Neuron (in vitro differentiated cells): Measurements from ENCODE around the gene SLX9.

Experiments
- H2AFZ ChIP-seq: one replicate; pipeline ENCODE4 v1.6.1; 2013; ENCODE audit warnings: low read depth, mild to moderate bottlenecking, inconsistent platforms, low read length, moderate library complexity
- H3K27me3 ChIP-seq: one replicate; pipeline ENCODE4 v1.6.1; 2013; ENCODE audit warnings: low read length; ENCODE audit not compliant: insufficient read depth
- H3K36me3 ChIP-seq: one replicate; pipeline ENCODE4 v1.6.1; 2013; ENCODE audit warnings: low read length; ENCODE audit not compliant: insufficient read depth
- H3K4me1 ChIP-seq: one replicate; pipeline ENCODE4 v1.6.1; 2013; ENCODE audit warnings: low read length; ENCODE audit not compliant: insufficient read depth
- H3K4me3 ChIP-seq: 2 replicates; pipeline ENCODE4 v1.5.1; 2013; ENCODE audit warnings: mild to moderate bottlenecking, low read length, moderate library complexity
- H3K9me3 ChIP-seq: one replicate; pipeline ENCODE4 v1.6.1; 2013; ENCODE audit warnings: low read length

Gene SLX9

GRCh38 chr21:44966135-44967081, 26.6 kb downstream of the SLX9 start:
- Histone ChIP-seq H2AFZ (no peak overlapping the region), H3K27me3 (no peaks in the 10 kb centered on the region), H3K9me3 (peaks cover 5% of the 10 kb centered on the region), H3K4me1 (no peaks in the 10 kb centered on the region), H3K36me3 (peaks cover 25% of the 10 kb centered on the region), H3K4me3 (no peak overlapping the region)

- Histone ChIP-seq H2AFZ (no peak overlapping the region), H3K4me3 (no peak overlapping the region), H3K4me1 (no peaks in the 10 kb centered on the region), H3K9me3 (peaks cover 4% of the 10 kb centered on the region), H3K27me3 (no peaks in the 10 kb centered on the region), H3K36me3 (peaks cover 20% of the 10 kb centered on the region)
Observed at GRCh38 chr21:44967082-44968047, 27.5 kb downstream of the SLX9 start.

GRCh38 chr21:44969066-44969670, 29.3 kb downstream of the SLX9 start:
- no peak overlapping the region for H3K4me3 ChIP-seq
- H2AFZ ChIP-seq: no peak overlapping the region
- peaks cover 24% of the 10 kb centered on the region for H3K36me3 ChIP-seq
- H3K4me1 ChIP-seq: no peaks in the 10 kb centered on the region
- H3K27me3 ChIP-seq: no peaks in the 10 kb centered on the region
- no peaks in the 10 kb centered on the region for H3K9me3 ChIP-seq

GRCh38 chr21:44969931-44970755, 30.3 kb downstream of the SLX9 start:
- H3K27me3 ChIP-seq: no peaks in the 10 kb centered on the region
- no peak overlapping the region for H3K4me3 ChIP-seq
- no peaks in the 10 kb centered on the region for H3K9me3 ChIP-seq
- H3K36me3 ChIP-seq: peaks cover 26% of the 10 kb centered on the region
- no peaks in the 10 kb centered on the region for H3K4me1 ChIP-seq
- no peak overlapping the region for H2AFZ ChIP-seq

GRCh38 chr21:44970766-44971671, 31.2 kb downstream of the SLX9 start:
- Histone ChIP-seq H2AFZ (no peak overlapping the region), H3K36me3 (peaks cover 30% of the 10 kb centered on the region), H3K4me3 (no peak overlapping the region), H3K27me3 (no peaks in the 10 kb centered on the region), H3K4me1 (no peaks in the 10 kb centered on the region), H3K9me3 (no peaks in the 10 kb centered on the region)

- Histone ChIP-seq H3K27me3 (no peaks in the 10 kb centered on the region), H3K36me3 (peaks cover 30% of the 10 kb centered on the region), H3K9me3 (no peaks in the 10 kb centered on the region), H3K4me3 (no peak overlapping the region), H2AFZ (no peak overlapping the region), H3K4me1 (no peaks in the 10 kb centered on the region)
Observed at GRCh38 chr21:44971672-44971995, 31.8 kb downstream of the SLX9 start.

- H3K36me3 ChIP-seq: peaks cover 27% of the 10 kb centered on the region
- no peaks in the 10 kb centered on the region for H3K4me1 ChIP-seq
- no peaks in the 10 kb centered on the region for H3K9me3 ChIP-seq
- no peak overlapping the region for H2AFZ ChIP-seq
- no peak overlapping the region for H3K4me3 ChIP-seq
- H3K27me3 ChIP-seq: no peaks in the 10 kb centered on the region
Observed at GRCh38 chr21:44972301-44972814, 32.5 kb downstream of the SLX9 start.

- Histone ChIP-seq H3K9me3 (no peaks in the 10 kb centered on the region), H2AFZ (no peak overlapping the region), H3K4me1 (no peaks in the 10 kb centered on the region), H3K4me3 (no peak overlapping the region), H3K36me3 (peaks cover 22% of the 10 kb centered on the region), H3K27me3 (no peaks in the 10 kb centered on the region)
Observed at GRCh38 chr21:44972821-44973220, 33.0 kb downstream of the SLX9 start.

- Histone ChIP-seq H3K9me3 (no peaks in the 10 kb centered on the region), H3K36me3 (peaks cover 20% of the 10 kb centered on the region), H3K4me3 (no peak overlapping the region), H2AFZ (no peak overlapping the region), H3K4me1 (no peaks in the 10 kb centered on the region), H3K27me3 (no peaks in the 10 kb centered on the region)
Observed at GRCh38 chr21:44973598-44973997, 33.8 kb downstream of the SLX9 start.

GRCh38 chr21:44974676-44975075, 34.8 kb downstream of the SLX9 start:
- peaks cover 20% of the 10 kb centered on the region for H3K36me3 ChIP-seq
- no peak overlapping the region for H2AFZ ChIP-seq
- H3K27me3 ChIP-seq: no peaks in the 10 kb centered on the region
- no peaks in the 10 kb centered on the region for H3K9me3 ChIP-seq
- no peaks in the 10 kb centered on the region for H3K4me1 ChIP-seq
- no peak overlapping the region for H3K4me3 ChIP-seq

- Histone ChIP-seq H3K4me1 (no peaks in the 10 kb centered on the region), H3K27me3 (no peaks in the 10 kb centered on the region), H3K4me3 (no peak overlapping the region), H3K9me3 (no peaks in the 10 kb centered on the region), H3K36me3 (peaks cover 20% of the 10 kb centered on the region), H2AFZ (no peak overlapping the region)
Observed at GRCh38 chr21:44975720-44976555, 36.1 kb downstream of the SLX9 start.
